Measurements from ENCODE around the gene ING5.

Gene ING5

GRCh38 chr2:241774419-241775222, 72.8 kb downstream of the ING5 start:
- DNase-seq = no peak

- DNase-seq = peak in 1 of 58 donors; percentile 50
These were observed 73.7 kb downstream of the ING5 start for GRCh38 chr2:241775223-241776177.

- no peak for DNase-seq
These were observed 74.7 kb downstream of the ING5 start, which contains the start of gene GAL3ST2 for GRCh38 chr2:241776336-241777169. TSS of gene GAL3ST2 (plus strand) at chr2:241776822. CDS start at chr2:241776956, 134 bp downstream.

- DNase-seq = no peak
These were observed 75.4 kb downstream of the ING5 start for GRCh38 chr2:241777170-241777685.

GRCh38 chr2:241777686-241778627, 76.1 kb downstream of the ING5 start:
- no peak for DNase-seq
